ENCODE data around the gene DTX2. TPM values are rescaled to one million over a fixed set of nuclear protein-coding genes. Genes with fewer than 3 reads are reported as not detected.
"Not testable (repeated sequence)": the region's sequence is repeated elsewhere in the genome, so short reads cannot be mapped to it uniquely, and the experiment has no call there.

Gene DTX2
- total and polyA plus RNA-seq, 2 of the 4 experiments (the other 2 are of a cell fraction) = 1.8 to 7.7 TPM

DNA sequence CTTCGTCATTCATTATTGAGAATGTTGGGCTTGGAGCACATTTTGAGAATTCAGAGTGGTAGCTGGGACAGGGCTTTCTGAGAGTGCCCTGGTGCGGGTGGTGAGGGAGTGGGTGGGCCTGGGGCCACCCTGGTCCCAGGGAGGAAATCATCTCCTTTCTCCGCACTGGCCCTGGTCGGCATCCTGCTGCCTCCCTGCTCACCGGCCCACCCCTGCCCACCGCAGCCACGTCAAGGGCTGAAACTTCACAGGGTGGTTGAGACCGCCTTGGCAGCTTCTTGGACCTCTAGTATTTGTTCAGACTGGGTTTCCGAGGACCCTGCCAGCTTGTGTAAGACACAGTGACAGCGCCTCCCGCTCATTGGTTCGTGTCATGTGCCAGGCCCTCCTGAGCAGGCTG is 22.9 kb downstream of the DTX2 start:
- H2AK9ac ChIP-seq (replicated peaks; ENCODE audit: low read depth, low read length, poor library complexity); H3K4ac ChIP-seq (ENCODE audit: low read depth, low read length); BruUV-seq (replicated peaks); ATAC-seq (ENCODE audit: low read depth); H3K27ac ChIP-seq (ENCODE audit: insufficient read depth, low read length); H4K91ac ChIP-seq (ENCODE audit: insufficient read depth, low read depth, low read length); H3K14ac ChIP-seq (replicated peaks; ENCODE audit: low read depth, low read length); H3K9me1 ChIP-seq (ENCODE audit: insufficient read depth, low read length); H3K23ac ChIP-seq (ENCODE audit: low read depth, low read length); DNase-seq; H3K9me3 ChIP-seq (ENCODE audit: control insufficient read depth, insufficient read depth, low read length); POLR2A ChIA-PET (ENCODE audit: unreplicated experiment); H3K36me3 ChIP-seq (ENCODE audit: control insufficient read depth, insufficient read depth, low read length); H2BK15ac ChIP-seq (ENCODE audit: low read depth, low read length); intact Hi-C loops (cut with micrococcal nuclease); H3K79me1 ChIP-seq (ENCODE audit: low read depth in 1 of 2, low read length in 2 of 2); CTCF ChIA-PET; H2BK120ac ChIP-seq (ENCODE audit: low read depth, low read length); H3K18ac ChIP-seq (ENCODE audit: low read depth, low read length); H2AFZ ChIP-seq (replicated peaks; ENCODE audit: low read length, poor library complexity); H3K4me2 ChIP-seq (ENCODE audit: low read depth, low read length); H4K20me1 ChIP-seq (ENCODE audit: insufficient read depth, low read length); H3K9ac ChIP-seq (ENCODE audit: low read depth, low read length); H2BK20ac ChIP-seq (ENCODE audit: low read depth, low read length); dilution Hi-C loops (cut with HindIII; ENCODE audit: low sequenced_read_pairs, unreplicated experiment); H4K8ac ChIP-seq (ENCODE audit: low read depth in 2 of 2, low read length in 2 of 2); H4K5ac ChIP-seq (ENCODE audit: low read depth, low read length); H2AK5ac ChIP-seq (ENCODE audit: low read depth, low read length); in situ Hi-C loops (cut with MboI; ENCODE audit: low sequenced_read_pairs); H3K27me3 ChIP-seq (ENCODE audit: control insufficient read depth, insufficient read depth, low read length); H3K4me3 ChIP-seq (ENCODE audit: insufficient read depth, low read depth, low read length); H3K4me1 ChIP-seq (ENCODE audit: control insufficient read depth, insufficient read depth, low read length); H2BK5ac ChIP-seq (ENCODE audit: low read depth, low read length, poor library complexity, severe bottlenecking); H3K56ac ChIP-seq (ENCODE audit: extremely low read depth, insufficient read depth, low read length): not testable (repeated sequence)
- no CpG with 5 or more reads among the region's 12 CpGs for WGBS, 2 experiments (ENCODE audit: extremely low coverage in 2 of 2, insufficient read length in 1 of 2)

DNA sequence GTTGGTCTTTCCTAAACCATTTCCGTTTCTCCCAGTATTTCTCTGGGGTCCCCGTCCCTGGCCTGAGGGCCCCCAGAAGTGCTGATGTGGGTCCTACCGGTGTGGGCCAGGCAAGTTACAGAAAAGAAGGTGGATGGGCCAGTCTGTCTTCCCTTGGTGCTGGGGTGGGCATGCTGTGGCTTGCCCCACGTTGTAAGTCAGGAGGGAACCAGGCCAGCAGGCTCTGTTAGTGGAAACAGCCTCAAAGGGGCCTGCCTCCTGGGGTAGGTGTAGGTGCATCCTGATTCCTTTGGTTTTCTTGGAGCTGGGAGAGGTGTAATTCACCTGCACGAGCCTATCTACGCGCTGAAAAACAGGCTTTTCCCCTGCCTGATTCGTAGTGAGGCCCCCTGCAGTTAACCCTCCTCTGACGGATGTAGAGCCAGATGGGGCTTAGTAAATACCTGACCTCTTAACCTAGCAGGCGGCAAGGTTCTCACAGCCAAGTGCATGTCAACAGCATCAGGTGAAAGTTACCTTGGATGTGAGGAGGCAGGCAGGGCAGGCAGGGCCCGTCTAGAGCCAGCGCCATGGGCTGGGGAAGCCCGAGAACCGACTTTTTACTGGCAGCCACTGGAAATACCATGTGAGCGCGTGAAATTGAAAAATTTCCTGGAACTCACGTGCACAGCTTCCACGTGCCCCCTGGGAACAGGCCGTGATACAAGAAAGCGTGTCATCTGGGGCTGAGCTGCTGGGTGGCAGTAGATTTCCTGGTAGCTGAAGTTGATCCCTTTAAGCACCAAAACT is 24.5 kb downstream of the DTX2 start:
- BruUV-seq (replicated peaks); H2BK20ac ChIP-seq (ENCODE audit: low read depth, low read length); H2BK5ac ChIP-seq (ENCODE audit: low read depth, low read length, poor library complexity, severe bottlenecking); H4K20me1 ChIP-seq (ENCODE audit: insufficient read depth, low read length); H3K79me1 ChIP-seq (ENCODE audit: low read depth in 1 of 2, low read length in 2 of 2); H3K4me3 ChIP-seq (ENCODE audit: insufficient read depth, low read depth, low read length); H3K56ac ChIP-seq (ENCODE audit: extremely low read depth, insufficient read depth, low read length); H3K4me1 ChIP-seq (ENCODE audit: control insufficient read depth, insufficient read depth, low read length); H3K27ac ChIP-seq (ENCODE audit: insufficient read depth, low read length); H2AK5ac ChIP-seq (ENCODE audit: low read depth, low read length); H2BK120ac ChIP-seq (ENCODE audit: low read depth, low read length); H3K27me3 ChIP-seq (ENCODE audit: control insufficient read depth, insufficient read depth, low read length); H2AK9ac ChIP-seq (replicated peaks; ENCODE audit: low read depth, low read length, poor library complexity); H2AFZ ChIP-seq (replicated peaks; ENCODE audit: low read length, poor library complexity); H3K9me1 ChIP-seq (ENCODE audit: insufficient read depth, low read length); H3K4me2 ChIP-seq (ENCODE audit: low read depth, low read length); POLR2A ChIA-PET (ENCODE audit: unreplicated experiment); in situ Hi-C loops (cut with MboI; ENCODE audit: low sequenced_read_pairs); H3K14ac ChIP-seq (replicated peaks; ENCODE audit: low read depth, low read length); H3K36me3 ChIP-seq (ENCODE audit: control insufficient read depth, insufficient read depth, low read length); H2BK15ac ChIP-seq (ENCODE audit: low read depth, low read length); H3K4ac ChIP-seq (ENCODE audit: low read depth, low read length); H4K8ac ChIP-seq (ENCODE audit: low read depth in 2 of 2, low read length in 2 of 2); H3K9ac ChIP-seq (ENCODE audit: low read depth, low read length); dilution Hi-C loops (cut with HindIII; ENCODE audit: low sequenced_read_pairs, unreplicated experiment); DNase-seq; intact Hi-C loops (cut with micrococcal nuclease); ATAC-seq (ENCODE audit: low read depth); CTCF ChIA-PET; H3K23ac ChIP-seq (ENCODE audit: low read depth, low read length); H4K5ac ChIP-seq (ENCODE audit: low read depth, low read length); H3K9me3 ChIP-seq (ENCODE audit: control insufficient read depth, insufficient read depth, low read length); H3K18ac ChIP-seq (ENCODE audit: low read depth, low read length); H4K91ac ChIP-seq (ENCODE audit: insufficient read depth, low read depth, low read length): not testable (repeated sequence)
- no CpG with 5 or more reads among the region's 20 CpGs for WGBS, 2 experiments (ENCODE audit: extremely low coverage in 2 of 2, insufficient read length in 1 of 2)

Measured in IMR-90 (cell line).